Measurements from ENCODE around the gene POLR2L.

Gene POLR2L

GRCh38 chr11:838441-839279 is 3.7 kb downstream of the POLR2L start:
- in situ Hi-C loops (cut with HindIII; ENCODE audit: low pct_unique_long_range_greater_than_20kb, low sequenced_read_pairs): no loop called here
- TF ChIP-seq JUND (IDR thresholded peaks at IDR 0.05; ENCODE audit: low read depth): no peak
- peak in 1 of 2 experiments; percentile 46 for DNase-seq (ENCODE audit: low read depth in 1 of 2, low spot score in 1 of 2)

GRCh38 chr11:837990-838307 is 4.4 kb downstream of the POLR2L start:
- no peak for TF ChIP-seq JUND (IDR thresholded peaks at IDR 0.05; ENCODE audit: low read depth)
- no peak for DNase-seq (ENCODE audit: low read depth in 1 of 2, low spot score in 1 of 2)
- in situ Hi-C loops (cut with HindIII; ENCODE audit: low pct_unique_long_range_greater_than_20kb, low sequenced_read_pairs): no loop called here

GRCh38 chr11:837189-837989 is 4.9 kb downstream of the POLR2L start:
- DNase-seq (ENCODE audit: low read depth in 1 of 2, low spot score in 1 of 2): no peak
- no peak for TF ChIP-seq JUND (IDR thresholded peaks at IDR 0.05; ENCODE audit: low read depth)
- in situ Hi-C loops (cut with HindIII; ENCODE audit: low pct_unique_long_range_greater_than_20kb, low sequenced_read_pairs): no loop called here

- no peak for TF ChIP-seq JUND (IDR thresholded peaks at IDR 0.05; ENCODE audit: low read depth)
- no peak for DNase-seq (ENCODE audit: low read depth in 1 of 2, low spot score in 1 of 2)
Measured at GRCh38 chr11:836700-837099, 5.6 kb downstream of the POLR2L start.

GRCh38 chr11:836274-836673 is 6.1 kb downstream of the POLR2L start:
- TF ChIP-seq JUND (IDR thresholded peaks at IDR 0.05; ENCODE audit: low read depth): no peak
- no peak for DNase-seq (ENCODE audit: low read depth in 1 of 2, low spot score in 1 of 2)
- in situ Hi-C loops (cut with HindIII; ENCODE audit: low pct_unique_long_range_greater_than_20kb, low sequenced_read_pairs): no loop called here

More at GRCh38 chr11:836700-837099, 5.6 kb downstream of the POLR2L start:
- in situ Hi-C loops (cut with HindIII; ENCODE audit: low pct_unique_long_range_greater_than_20kb, low sequenced_read_pairs): no loop called here

GRCh38 chr11:834371-835316 is 7.7 kb downstream of the POLR2L start:
- peak; percentile 18 to 59 for DNase-seq (ENCODE audit: low read depth in 1 of 2, low spot score in 1 of 2)
- in situ Hi-C loops (cut with HindIII; ENCODE audit: low pct_unique_long_range_greater_than_20kb, low sequenced_read_pairs): no loop called here
- TF ChIP-seq JUND (IDR thresholded peaks at IDR 0.05; ENCODE audit: low read depth): no peak

- in situ Hi-C loops (cut with HindIII; ENCODE audit: low pct_unique_long_range_greater_than_20kb, low sequenced_read_pairs): no loop called here
- DNase-seq (ENCODE audit: low read depth in 1 of 2, low spot score in 1 of 2): no peak
- no peak for TF ChIP-seq JUND (IDR thresholded peaks at IDR 0.05; ENCODE audit: low read depth)
Measured at GRCh38 chr11:833849-834311, 8.4 kb downstream of the POLR2L start.

- no peak for DNase-seq (ENCODE audit: low read depth in 1 of 2, low spot score in 1 of 2)
- in situ Hi-C loops (cut with HindIII; ENCODE audit: low pct_unique_long_range_greater_than_20kb, low sequenced_read_pairs): no loop called here
- no peak for TF ChIP-seq JUND (IDR thresholded peaks at IDR 0.05; ENCODE audit: low read depth)
Measured at GRCh38 chr11:833114-833791, 9.1 kb downstream of the POLR2L start.

- no peak for TF ChIP-seq JUND (IDR thresholded peaks at IDR 0.05; ENCODE audit: low read depth)
- in situ Hi-C loops (cut with HindIII; ENCODE audit: low pct_unique_long_range_greater_than_20kb, low sequenced_read_pairs): no loop called here
- peak; percentile 26 to 69 for DNase-seq (ENCODE audit: low read depth in 1 of 2, low spot score in 1 of 2)
Measured at GRCh38 chr11:832529-833113, 9.7 kb downstream of the POLR2L start, which contains the start of gene CD151. TSS of gene CD151 (plus strand) at chr11:832952. CDS start at chr11:836070, 3,118 bp downstream.

- in situ Hi-C loops (cut with HindIII; ENCODE audit: low pct_unique_long_range_greater_than_20kb, low sequenced_read_pairs): no loop called here
- no peak for DNase-seq (ENCODE audit: low read depth in 1 of 2, low spot score in 1 of 2)
Measured at GRCh38 chr11:831961-832528, 10.3 kb downstream of the POLR2L start.

More at GRCh38 chr11:831961-832528, 10.3 kb downstream of the POLR2L start:
- no peak for TF ChIP-seq JUND (IDR thresholded peaks at IDR 0.05; ENCODE audit: low read depth)

All from T47D (cell line).